Small intestine (tissue), 7 donors: Measurements from ENCODE around the gene TYROBP. TPM values are rescaled to one million over a fixed set of nuclear protein-coding genes. Genes with fewer than 3 reads are reported as not detected.
"Not testable (repeated sequence)": the region's sequence is repeated elsewhere in the genome, so short reads cannot be mapped to it uniquely, and the experiment has no call there.

Experiments used
- DNase-seq, 2 donors: peaks; one replicate each; pipeline versions ENCODE4 v3.0.0 to v3.0.0-alpha.2; 2013
- FAIRE-seq: peaks from 2 replicates; lab custom pipeline; 2012; peaks lifted over from hg19 to GRCh38; lab: Jason Lieb, UNC
- H3K27ac ChIP-seq, 3 donors: one replicate each; pipeline ENCODE4 v1.5.1; 2013; ENCODE audit warnings: low read length in 2 of 3, mild to moderate bottlenecking in 2 of 3, control low read depth in 1 of 3, inconsistent platforms in 1 of 3, low read depth in 1 of 3, moderate library complexity in 1 of 3
- H3K27me3 ChIP-seq, 3 donors: one replicate each; pipeline ENCODE4 v1.6.1; 2013; ENCODE audit warnings: low read length in 3 of 3, inconsistent platforms in 1 of 3; ENCODE audit not compliant: control insufficient read depth in 3 of 3, insufficient read depth in 3 of 3
- H3K36me3 ChIP-seq, 3 donors: one replicate each; pipeline ENCODE4 v1.6.1; 2013; ENCODE audit warnings: low read length in 3 of 3, inconsistent platforms in 1 of 3, low read depth in 1 of 3, mild to moderate bottlenecking in 1 of 3, moderate library complexity in 1 of 3; ENCODE audit not compliant: control insufficient read depth in 3 of 3, insufficient read depth in 2 of 3
- H3K4me1 ChIP-seq, 3 donors: one replicate each; pipeline ENCODE4 v1.6.1; 2013; ENCODE audit warnings: low read length in 2 of 3, inconsistent platforms in 1 of 3, low read depth in 1 of 3, mild to moderate bottlenecking in 1 of 3, moderate library complexity in 1 of 3; ENCODE audit not compliant: control insufficient read depth in 3 of 3, insufficient read depth in 2 of 3
- H3K4me3 ChIP-seq, 3 donors: one replicate each; pipeline ENCODE4 v1.5.1; 2013; ENCODE audit warnings: low read length in 3 of 3, control low read depth in 1 of 3, inconsistent platforms in 1 of 3, low read depth in 1 of 3, mild to moderate bottlenecking in 1 of 3, moderate library complexity in 1 of 3
- H3K9me3 ChIP-seq, 2 donors: one replicate each; pipeline ENCODE4 v1.6.1; 2013; ENCODE audit warnings: low read depth in 1 of 2, low read length in 1 of 2; ENCODE audit not compliant: control insufficient read depth in 2 of 2, insufficient read depth in 1 of 2
- WGBS, 3 donors: extraction: QIAGEN DNeasy Blood & Tissue Kit; methylation state at CpG; one replicate each; pipeline ENCODE4 v1.1.7; 2013; 5-methylcytosine and 5-hydroxymethylcytosine counted together
- polyA plus RNA-seq, 4 donors: library from polyadenylated mRNA; stranded (reverse) in 3 of 4; unstranded in 1 of 4; fragments of 200-250 nt in 3 of 4; fragments of 120-200 nt in 1 of 4; gene quantifications; one replicate each; pipeline versions ENCODE4 v1.2.1 to v1.2.3, GENCODE V29; 2013
- donor health status: healthy with polysubstance abuse.
- donor health status: control.
- donor health status: control.
- donor health status: Bipolar disorder and iron deficiency.
- donor health status: healthy.

Gene TYROBP
- polyA plus RNA-seq, 4 donors = 15.9 to 128 (median 63.8) TPM

GRCh38 chr19:35870124-35870736 lies 37.9 kb downstream of the TYROBP start:
- WGBS, 3 donors = 35 to 41% (median 37%) methylated on average over 26 of the region's 26 CpGs
- not testable (repeated sequence) for DNase-seq, H3K9me3 ChIP-seq, H3K36me3 ChIP-seq, FAIRE-seq, H3K27ac ChIP-seq, H3K4me3 ChIP-seq
- peaks cover 0 to 18% (median 3%) of the 10 kb centered on the region in 3 donors for H3K4me1 ChIP-seq
- H3K27me3 ChIP-seq = peaks cover 2 to 49% (median 4%) of the 10 kb centered on the region in 3 donors

- H3K4me3 ChIP-seq = peak overlapping the region in 2 of 3 donors; percentile 14 to 29
- DNase-seq = peak; percentile 54 to 79
- H3K4me1 ChIP-seq = peaks cover 0 to 18% (median 3%) of the 10 kb centered on the region in 3 donors
- peak overlapping the region in 1 of 3 donors; percentile 28 for H3K27ac ChIP-seq
- FAIRE-seq = no peak
- H3K9me3 ChIP-seq = no peaks in the 10 kb centered on the region
- no peaks in the 10 kb centered on the region for H3K36me3 ChIP-seq
- peaks cover 2 to 49% (median 4%) of the 10 kb centered on the region in 3 donors for H3K27me3 ChIP-seq
- 1 to 3% (median 2%) methylated on average over 47 to 51 of the region's 51 CpGs for WGBS, 3 donors
Observed at GRCh38 chr19:35869327-35870123, 38.6 kb downstream of the TYROBP start.

- H3K27ac ChIP-seq = peak overlapping the region in 1 of 3 donors; percentile 28
- peak overlapping the region in 2 of 3 donors; percentile 29 to 39 for H3K4me3 ChIP-seq
- no peaks in the 10 kb centered on the region for H3K36me3 ChIP-seq
- 1 to 4% (median 3%) methylated on average over 12 to 15 of the region's 15 CpGs for WGBS, 3 donors
- H3K27me3 ChIP-seq = peaks cover 2 to 49% (median 4%) of the 10 kb centered on the region in 3 donors
- H3K4me1 ChIP-seq = peaks cover 0 to 18% (median 3%) of the 10 kb centered on the region in 3 donors
- FAIRE-seq (no peak), DNase-seq (no peak)
- H3K9me3 ChIP-seq = no peaks in the 10 kb centered on the region
Observed at GRCh38 chr19:35868823-35869326, 39.2 kb downstream of the TYROBP start.

GRCh38 chr19:35868172-35868822 lies 39.8 kb downstream of the TYROBP start, which contains the start of gene APLP1:
Gene APLP1, plus strand, starts transcription at chr19:35868574. Its CDS starts 63 bp downstream, at chr19:35868637.
- 1 to 2% (median 1%) methylated on average over 22 to 60 of the region's 60 CpGs for WGBS, 3 donors

GRCh38 chr19:35863018-35863417 lies 45.1 kb downstream of the TYROBP start:
- Histone ChIP-seq H3K9me3 (peaks cover 0 to 5% of the 10 kb centered on the region in 2 donors), H3K4me1 (peaks cover 0 to under 1% (median 0%) of the 10 kb centered on the region in 3 donors), H3K4me3 (no peak overlapping the region), H3K36me3 (no peaks in the 10 kb centered on the region), H3K27ac (no peak overlapping the region), H3K27me3 (peaks cover 0 to 63% (median 24%) of the 10 kb centered on the region in 3 donors)
- FAIRE-seq (no peak), DNase-seq (no peak)
- WGBS, 3 donors = 76 to 92% (median 84%) methylated on average over 5 of the region's 5 CpGs

More at GRCh38 chr19:35868172-35868822, 39.8 kb downstream of the TYROBP start, which contains the start of gene APLP1:
- H3K27me3 ChIP-seq = peaks cover 2 to 49% (median 4%) of the 10 kb centered on the region in 3 donors
- H3K4me1 ChIP-seq = peaks cover 0 to 18% (median 3%) of the 10 kb centered on the region in 3 donors
- no peak for FAIRE-seq
- no peaks in the 10 kb centered on the region for H3K36me3 ChIP-seq
- DNase-seq = peak; percentile 49 to 77
- H3K27ac ChIP-seq = peak within 1 kb of the TSS in 1 of 3 donors; percentile 28
- peak within 1 kb of the TSS in 2 of 3 donors; percentile 29 to 39 for H3K4me3 ChIP-seq
- no peaks in the 10 kb centered on the region for H3K9me3 ChIP-seq

- 69 to 80% (median 71%) methylated on average over 14 of the region's 14 CpGs for WGBS, 3 donors
- no peak for DNase-seq
- Histone ChIP-seq H3K27ac (no peak overlapping the region), H3K9me3 (peaks cover 0 to 5% of the 10 kb centered on the region in 2 donors), H3K4me1 (no peaks in the 10 kb centered on the region), H3K36me3 (no peaks in the 10 kb centered on the region), H3K27me3 (peaks cover 0 to 62% (median 20%) of the 10 kb centered on the region in 3 donors), H3K4me3 (no peak overlapping the region)
- no peak for FAIRE-seq
Observed at GRCh38 chr19:35862528-35862927, 45.6 kb downstream of the TYROBP start.

- DNase-seq = no peak
- H3K9me3 ChIP-seq = peaks cover 0 to 5% of the 10 kb centered on the region in 2 donors
- H3K27ac ChIP-seq = no peak overlapping the region
- peaks cover 3 to 69% (median 25%) of the 10 kb centered on the region in 3 donors for H3K27me3 ChIP-seq
- H3K4me3 ChIP-seq = no peak overlapping the region
- H3K36me3 ChIP-seq = no peaks in the 10 kb centered on the region
- 46 to 54% (median 54%) methylated on average over 18 to 19 of the region's 19 CpGs for WGBS, 3 donors
- H3K4me1 ChIP-seq = peaks cover 0 to 4% (median 0%) of the 10 kb centered on the region in 3 donors
- no peak for FAIRE-seq
Observed at GRCh38 chr19:35861640-35862160, 46.4 kb downstream of the TYROBP start.
